MCF 10A (cell line): Measurements from ENCODE around the gene APAF1. TPM values are rescaled to one million over a fixed set of nuclear protein-coding genes. Genes with fewer than 3 reads are reported as not detected.

Experiments used
- BruUV-seq: library from RNA; stranded (reverse); fragments of 400-500 nt; replicated peaks from 2 replicates; lab custom pipeline; 2021; lab: Mats Ljungman, UMichigan
- CTCF ChIA-PET: fragments of 300-600 bp; sonication (Branson Sonifier 250); formaldehyde crosslinking; extraction: SDS; loops from one replicate; lab custom pipeline; 2021; ENCODE audit warnings: antibody characterized with exemption, inconsistent platforms; lab: Yijun Ruan, JAX
- POLR2A ChIA-PET: fragments of 300-600, 350-650 bp; sonication (Branson Sonifier 250); formaldehyde crosslinking; extraction: SDS; loops from one replicate; lab custom pipeline; 2020; ENCODE audit warnings: antibody characterized with exemption, inconsistent platforms; lab: Yijun Ruan, JAX
- DNase-seq: peaks from one replicate; pipeline ENCODE4 v3.0.0-alpha.2; 2018; ENCODE audit not compliant: unreplicated experiment
- H3K27ac Mint-ChIP-seq: one replicate; pipeline ENCODE4 v1.8.0; 2022; ENCODE audit warnings: mild to moderate bottlenecking, low read depth, mixed read lengths; ENCODE audit not compliant: unreplicated experiment
- H3K27me3 Mint-ChIP-seq: one replicate; pipeline ENCODE4 v1.8.0; 2022; ENCODE audit warnings: mixed read lengths; ENCODE audit not compliant: insufficient read depth, unreplicated experiment
- H3K36me3 Mint-ChIP-seq: one replicate; pipeline ENCODE4 v1.8.0; 2022; ENCODE audit warnings: mild to moderate bottlenecking, moderate library complexity, mixed read lengths; ENCODE audit not compliant: insufficient read depth, unreplicated experiment
- H3K4me1 Mint-ChIP-seq: one replicate; pipeline ENCODE4 v1.8.0; 2022; ENCODE audit warnings: mixed read lengths; ENCODE audit not compliant: insufficient read depth, unreplicated experiment
- H3K4me3 Mint-ChIP-seq: one replicate; pipeline ENCODE4 v1.8.0; 2022; ENCODE audit warnings: mild to moderate bottlenecking, moderate library complexity, mixed read lengths; ENCODE audit not compliant: unreplicated experiment
- H3K9me3 Mint-ChIP-seq: one replicate; pipeline ENCODE4 v1.8.0; 2022; ENCODE audit warnings: mixed read lengths; ENCODE audit not compliant: unreplicated experiment
- intact Hi-C: fragments of 100-400 bp; cut with micrococcal nuclease; formaldehyde crosslinking; loops from 2 replicates; pipeline ENCODE4 v1.14.1; 2022
- total RNA-seq: library from RNA; stranded (reverse); gene quantifications from 2 replicates; pipeline ENCODE4 v1.2.3, GENCODE V29; 2022
- TF ChIP-seq, protein P1 (sequence below): fragments of 200-600 bp; IDR thresholded peaks from one replicate; pipeline ENCODE4 v1.8.0; 2022; ENCODE audit warnings: antibody characterized with exemption, mild to moderate bottlenecking; ENCODE audit not compliant: unreplicated experiment

The APAF1 gene
- total RNA-seq, 1 experiment from 2014 or later, result 5.9 TPM

GRCh38 chr12:98653866-98654493 lies 8.9 kb downstream of the APAF1 start:
- intact Hi-C loops, result loop anchor here (1.0 to 2.0 kb wide), 3 partner anchors 48 to 235 kb away; no protein-coding TSS in a partner anchor
- no TSS peak for BruUV-seq
- ChIA-PET POLR2A (interaction anchor here (0.9 to 2.1 kb wide), 3 partner anchors 9 to 87 kb away, joined by 3 to 16 read pairs (median 6); partner anchors contain the start of gene SLC25A3), CTCF (interaction anchor here (0.7 to 9.2 kb wide), 26 partner anchors 9 to 1677 kb away, joined by 3 to 90 read pairs (median 4); partner anchors contain the start of genes IKBIP and TMPO)
- Mint-ChIP-seq H3K4me1 (peaks cover 8% of the 10 kb centered on the region), H3K9me3 (no peaks in the 10 kb centered on the region), H3K4me3 (no peak overlapping the region), H3K27ac (no peak overlapping the region), H3K27me3 (no peaks in the 10 kb centered on the region), H3K36me3 (peaks cover 18% of the 10 kb centered on the region)
- TF ChIP-seq, protein P1, sequence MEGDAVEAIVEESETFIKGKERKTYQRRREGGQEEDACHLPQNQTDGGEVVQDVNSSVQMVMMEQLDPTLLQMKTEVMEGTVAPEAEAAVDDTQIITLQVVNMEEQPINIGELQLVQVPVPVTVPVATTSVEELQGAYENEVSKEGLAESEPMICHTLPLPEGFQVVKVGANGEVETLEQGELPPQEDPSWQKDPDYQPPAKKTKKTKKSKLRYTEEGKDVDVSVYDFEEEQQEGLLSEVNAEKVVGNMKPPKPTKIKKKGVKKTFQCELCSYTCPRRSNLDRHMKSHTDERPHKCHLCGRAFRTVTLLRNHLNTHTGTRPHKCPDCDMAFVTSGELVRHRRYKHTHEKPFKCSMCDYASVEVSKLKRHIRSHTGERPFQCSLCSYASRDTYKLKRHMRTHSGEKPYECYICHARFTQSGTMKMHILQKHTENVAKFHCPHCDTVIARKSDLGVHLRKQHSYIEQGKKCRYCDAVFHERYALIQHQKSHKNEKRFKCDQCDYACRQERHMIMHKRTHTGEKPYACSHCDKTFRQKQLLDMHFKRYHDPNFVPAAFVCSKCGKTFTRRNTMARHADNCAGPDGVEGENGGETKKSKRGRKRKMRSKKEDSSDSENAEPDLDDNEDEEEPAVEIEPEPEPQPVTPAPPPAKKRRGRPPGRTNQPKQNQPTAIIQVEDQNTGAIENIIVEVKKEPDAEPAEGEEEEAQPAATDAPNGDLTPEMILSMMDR, result peak; percentile 79
- DNase-seq, result peak; percentile 73

GRCh38 chr12:98656289-98657101 lies 11.4 kb downstream of the APAF1 start:
- POLR2A ChIA-PET, result no interaction called here

GRCh38 chr12:98660521-98660920 lies 15.4 kb downstream of the APAF1 start:
- POLR2A ChIA-PET, result no interaction called here
- TF ChIP-seq, protein P1, result no peak
- Mint-ChIP-seq H3K4me3 (no peak overlapping the region), H3K27me3 (no peaks in the 10 kb centered on the region), H3K36me3 (peaks cover 41% of the 10 kb centered on the region), H3K27ac (no peak overlapping the region), H3K9me3 (no peaks in the 10 kb centered on the region), H3K4me1 (peaks cover 8% of the 10 kb centered on the region)
- DNase-seq, result no peak
- no TSS peak for BruUV-seq
- intact Hi-C loops, result no loop called here
- CTCF ChIA-PET, result no interaction called here

More at GRCh38 chr12:98656289-98657101, 11.4 kb downstream of the APAF1 start:
- intact Hi-C loops, result no loop called here
- Mint-ChIP-seq H3K9me3 (no peaks in the 10 kb centered on the region), H3K27ac (no peak overlapping the region), H3K27me3 (no peaks in the 10 kb centered on the region), H3K36me3 (peaks cover 17% of the 10 kb centered on the region), H3K4me3 (no peak overlapping the region), H3K4me1 (peaks cover 8% of the 10 kb centered on the region)
- CTCF ChIA-PET, result interaction anchor here (0.6 kb wide), 1 partner anchor 27 kb away, joined by 3 read pairs; no protein-coding TSS in a partner anchor
- TF ChIP-seq, protein P1, result no peak
- peak; percentile 13 for DNase-seq
- BruUV-seq, result no TSS peak

DNA sequence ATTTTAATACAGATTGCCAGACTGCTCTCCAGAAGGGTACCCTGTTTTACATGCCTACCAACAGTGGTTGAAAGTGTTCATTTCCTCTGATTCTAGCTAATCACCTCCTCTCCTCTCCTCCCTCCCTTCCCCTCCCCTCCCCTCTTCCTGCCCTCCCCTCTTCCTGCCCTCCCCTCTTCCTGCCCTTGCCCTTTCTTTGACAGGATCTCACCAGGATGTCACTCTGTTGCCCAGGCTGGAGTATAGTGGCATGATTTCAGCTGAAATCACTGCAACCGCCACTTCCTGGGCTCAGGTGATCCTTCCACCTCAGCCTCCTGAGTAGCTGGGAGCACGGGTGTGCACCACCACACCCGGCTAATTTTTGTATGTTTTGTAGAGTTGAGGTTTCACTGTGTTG lies 24.7 kb downstream of the APAF1 start:
- TF ChIP-seq, protein P1, result no peak
- Mint-ChIP-seq H3K27ac (no peak overlapping the region), H3K27me3 (no peaks in the 10 kb centered on the region), H3K9me3 (no peaks in the 10 kb centered on the region), H3K4me3 (no peak overlapping the region), H3K36me3 (peaks cover 38% of the 10 kb centered on the region), H3K4me1 (no peaks in the 10 kb centered on the region)
- CTCF ChIA-PET, result interaction anchor here (0.5 kb wide), 1 partner anchor 29 kb away, joined by 4 read pairs; no protein-coding TSS in a partner anchor
- BruUV-seq, result no TSS peak
- POLR2A ChIA-PET, result no interaction called here
- intact Hi-C loops, result no loop called here
- DNase-seq, result no peak
